Caco-2 (cell line): ENCODE results near the gene ERBB2. TPM values are rescaled to one million over a fixed set of nuclear protein-coding genes. Genes with fewer than 3 reads are reported as not detected.

ENCODE experiments used
- BruUV-seq: library from RNA; stranded (reverse); fragments of 400-500 nt; replicated peaks from 2 replicates; lab custom pipeline; 2021; lab: Mats Ljungman, UMichigan
- CTCF ChIA-PET: fragments of 300-600 bp; sonication (Branson Sonifier 250); formaldehyde crosslinking; loops from one replicate; lab custom pipeline; 2022; ENCODE audit warnings: antibody characterized with exemption; lab: Charles Lee
- POLR2A ChIA-PET: fragments of 300-600 bp; sonication (Branson Sonifier 250); formaldehyde crosslinking; loops from one replicate; lab custom pipeline; 2022; ENCODE audit warnings: antibody characterized with exemption; lab: Charles Lee
- DNase-seq, 2 experiments: peaks; one replicate each; pipeline versions ENCODE4 v3.0.0 to v3.0.0-alpha.2; 2020 to 2022
- H3K27me3 ChIP-seq: replicated peaks from 2 replicates; pipeline ENCODE4 v1.6.0; 2011; ENCODE audit warnings: low read length; ENCODE audit not compliant: control insufficient read depth, insufficient read depth
- H3K36me3 ChIP-seq: 2 replicates; pipeline ENCODE4 v1.5.1; 2011; ENCODE audit warnings: low read length; ENCODE audit not compliant: control insufficient read depth, insufficient read depth
- H3K4me1 ChIP-seq: fragments of 250-450 bp; sonication (Bioruptor Pico); 2 replicates; pipeline ENCODE4 v1.5.1; 2020; ENCODE audit warnings: mild to moderate bottlenecking
- H3K4me3 ChIP-seq: 2 replicates; pipeline ENCODE4 v1.5.1; 2011; ENCODE audit warnings: low read depth, mild to moderate bottlenecking, control low read depth, low read length
- H3K9me3 ChIP-seq: fragments of 250-450 bp; sonication (Bioruptor Pico); 2 replicates; pipeline ENCODE4 v1.5.1; 2020; ENCODE audit warnings: mild to moderate bottlenecking, moderate library complexity
- H3K27ac Mint-ChIP-seq: one replicate; pipeline ENCODE4 v1.8.0; 2022; ENCODE audit warnings: mixed read lengths; ENCODE audit not compliant: unreplicated experiment
- H3K27me3 Mint-ChIP-seq: one replicate; pipeline ENCODE4 v1.8.0; 2022; ENCODE audit warnings: mixed read lengths; ENCODE audit not compliant: insufficient read depth, unreplicated experiment
- H3K36me3 Mint-ChIP-seq: one replicate; pipeline ENCODE4 v1.8.0; 2022; ENCODE audit warnings: mild to moderate bottlenecking, mixed read lengths; ENCODE audit not compliant: insufficient read depth, unreplicated experiment
- H3K4me1 Mint-ChIP-seq: one replicate; pipeline ENCODE4 v1.8.0; 2022; ENCODE audit warnings: low read depth, mixed read lengths; ENCODE audit not compliant: unreplicated experiment
- H3K4me3 Mint-ChIP-seq: one replicate; pipeline ENCODE4 v1.8.0; 2022; ENCODE audit warnings: mild to moderate bottlenecking, moderate library complexity, mixed read lengths; ENCODE audit not compliant: unreplicated experiment
- H3K9me3 Mint-ChIP-seq: one replicate; pipeline ENCODE4 v1.8.0; 2022; ENCODE audit warnings: mixed read lengths; ENCODE audit not compliant: unreplicated experiment
- CTCF ChIP-seq, 2 experiments: fragments of 200-600 bp in 1 of 2; IDR thresholded peaks; 1 replicate in 1 of 2; 2 replicates in 1 of 2; pipeline versions ENCODE4 v1.5.1 to v1.8.0; 2011 to 2022; ENCODE audit warnings: antibody characterized with exemption in 1 of 2, control low read depth in 1 of 2, inconsistent platforms in 1 of 2, low read depth in 1 of 2, low read length in 1 of 2, mild to moderate bottlenecking in 1 of 2, moderate library complexity in 1 of 2; ENCODE audit not compliant: insufficient read depth in 1 of 2, severe bottlenecking in 1 of 2, unreplicated experiment in 1 of 2
- intact Hi-C: fragments of 100-400 bp; cut with micrococcal nuclease; formaldehyde crosslinking; loops from one replicate; pipeline ENCODE4 v1.10.0; 2022; ENCODE audit not compliant: unreplicated experiment
- total RNA-seq: library from RNA; stranded (reverse); gene quantifications from 2 replicates; pipeline ENCODE4 v1.2.3, GENCODE V29; 2022

The ERBB2 gene
- total RNA-seq, 1 experiment from 2014 or later, result 121 TPM

DNA sequence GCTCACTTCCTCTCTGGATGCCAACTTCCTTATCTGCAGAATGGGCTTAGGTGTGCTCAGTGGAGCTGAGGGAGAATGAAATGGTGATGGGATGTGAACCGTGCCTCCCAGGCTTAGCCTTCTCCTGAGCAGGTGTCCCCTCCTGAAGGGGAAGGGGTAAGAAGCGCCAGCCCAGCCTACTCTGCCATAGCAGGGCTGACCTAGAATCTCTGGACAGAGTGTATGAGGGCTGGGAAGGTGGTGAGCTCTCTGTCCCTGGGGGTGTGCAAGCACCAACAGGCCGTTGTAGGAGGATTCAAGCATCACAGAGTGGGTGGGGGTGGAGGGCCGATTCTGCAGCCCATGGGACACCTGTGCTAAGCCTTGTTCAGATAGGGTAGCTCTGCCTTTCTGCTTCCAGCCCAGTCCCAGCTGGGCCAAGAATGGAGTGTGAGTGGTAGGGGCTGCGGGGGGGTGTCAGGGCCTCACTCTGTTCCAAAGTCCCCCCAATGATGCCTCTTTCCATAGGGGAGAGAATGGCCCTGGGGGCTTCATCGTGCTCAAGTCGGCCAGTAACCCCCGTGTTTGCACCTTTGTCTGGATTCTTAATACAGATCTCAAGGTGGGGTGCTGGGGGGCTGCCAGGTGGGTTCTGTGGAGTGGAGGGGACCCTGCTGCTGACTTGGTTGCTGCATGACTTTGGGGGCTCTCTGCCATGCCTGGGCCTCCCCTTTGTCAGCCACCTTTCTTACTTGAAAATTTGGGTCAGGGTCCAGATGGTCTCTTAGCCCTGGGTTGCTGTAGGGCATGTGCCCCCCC lies 37.9 kb upstream of the ERBB2 start:
- Mint-ChIP-seq H3K36me3 (peaks cover 10% of the 10 kb centered on the region), H3K9me3 (no peaks in the 10 kb centered on the region), H3K4me1 (no peaks in the 10 kb centered on the region), H3K4me3 (no peak overlapping the region), H3K27me3 (no peaks in the 10 kb centered on the region), H3K27ac (no peak overlapping the region)
- peaks cover 2% of the 10 kb centered on the region; the same call in 1 of the 2 replicates for H3K4me1 ChIP-seq
- no peak for DNase-seq
- H3K27me3 ChIP-seq, result no peaks in the 10 kb centered on the region
- TF ChIP-seq CTCF (IDR thresholded peaks at IDR 0.05; ENCODE audit: insufficient read depth in 1 of 2, low read depth in 1 of 2, low read length in 1 of 2, severe bottlenecking in 1 of 2, unreplicated experiment in 1 of 2), result no peak
- H3K9me3 ChIP-seq, result no peaks in the 10 kb centered on the region
- ChIA-PET POLR2A (no interaction called here), CTCF (no interaction called here)
- H3K4me3 ChIP-seq, result no peak overlapping the region
- intact Hi-C loops, result no loop called here
- no peaks in the 10 kb centered on the region; the same call in none of the 2 replicates for H3K36me3 ChIP-seq
- no TSS peak for BruUV-seq

DNA sequence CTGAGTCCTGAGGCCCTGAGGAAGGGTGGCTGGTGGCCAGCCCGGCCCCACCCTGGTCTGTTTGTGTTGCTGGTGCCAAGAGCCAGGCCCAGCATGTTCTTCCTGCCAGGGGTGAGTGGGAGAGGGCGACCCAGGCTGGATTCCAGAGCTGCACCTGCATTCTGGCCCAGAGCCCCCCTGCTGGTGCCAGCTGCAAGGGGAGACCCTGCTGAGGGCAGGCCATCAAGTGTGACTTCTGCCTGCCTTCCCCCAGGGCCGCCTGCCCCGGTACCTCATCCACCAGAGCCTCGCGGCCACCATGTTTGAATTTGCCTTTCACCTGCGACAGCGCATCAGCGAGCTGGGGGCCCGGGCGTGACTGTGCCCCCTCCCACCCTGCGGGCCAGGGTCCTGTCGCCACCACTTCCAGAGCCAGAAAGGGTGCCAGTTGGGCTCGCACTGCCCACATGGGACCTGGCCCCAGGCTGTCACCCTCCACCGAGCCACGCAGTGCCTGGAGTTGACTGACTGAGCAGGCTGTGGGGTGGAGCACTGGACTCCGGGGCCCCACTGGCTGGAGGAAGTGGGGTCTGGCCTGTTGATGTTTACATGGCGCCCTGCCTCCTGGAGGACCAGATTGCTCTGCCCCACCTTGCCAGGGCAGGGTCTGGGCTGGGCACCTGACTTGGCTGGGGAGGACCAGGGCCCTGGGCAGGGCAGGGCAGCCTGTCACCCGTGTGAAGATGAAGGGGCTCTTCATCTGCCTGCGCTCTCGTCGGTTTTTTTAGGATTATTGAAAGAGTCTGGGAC lies 37.1 kb upstream of the ERBB2 start:
- Mint-ChIP-seq H3K4me3 (no peak overlapping the region), H3K9me3 (no peaks in the 10 kb centered on the region), H3K27me3 (no peaks in the 10 kb centered on the region), H3K4me1 (no peaks in the 10 kb centered on the region), H3K27ac (no peak overlapping the region), H3K36me3 (peaks cover 10% of the 10 kb centered on the region)
- Histone ChIP-seq H3K36me3 (no peaks in the 10 kb centered on the region; the same call in none of the 2 replicates), H3K27me3 (no peaks in the 10 kb centered on the region), H3K9me3 (no peaks in the 10 kb centered on the region), H3K4me3 (no peak overlapping the region), H3K4me1 (peaks cover 7% of the 10 kb centered on the region; the same call in 1 of the 2 replicates)
- no peak for TF ChIP-seq CTCF (IDR thresholded peaks at IDR 0.05; ENCODE audit: insufficient read depth in 1 of 2, low read depth in 1 of 2, low read length in 1 of 2, severe bottlenecking in 1 of 2, unreplicated experiment in 1 of 2)
- ChIA-PET POLR2A (no interaction called here), CTCF (interaction anchor here (0.5 to 1.4 kb wide), 2 partner anchors 8 to 9 kb away, joined by 3 to 5 read pairs; no protein-coding TSS in a partner anchor)
- intact Hi-C loops, result no loop called here
- DNase-seq, result no peak
- BruUV-seq, result TSS peak; percentile 65

- no peak overlapping the region for H3K4me3 Mint-ChIP-seq
- Histone ChIP-seq H3K9me3 (no peaks in the 10 kb centered on the region), H3K36me3 (no peaks in the 10 kb centered on the region; the same call in none of the 2 replicates), H3K27me3 (no peaks in the 10 kb centered on the region), H3K4me3 (no peak overlapping the region), H3K4me1 (peaks cover 7% of the 10 kb centered on the region; the same call in 1 of the 2 replicates)
- H3K27me3 Mint-ChIP-seq, result no peaks in the 10 kb centered on the region
- ChIA-PET CTCF (interaction anchor here (0.5 to 1.4 kb wide), 2 partner anchors 8 to 9 kb away, joined by 3 to 5 read pairs; no protein-coding TSS in a partner anchor), POLR2A (no interaction called here)
- peaks cover under 1% of the 10 kb centered on the region for H3K4me1 Mint-ChIP-seq
- H3K9me3 Mint-ChIP-seq, result no peaks in the 10 kb centered on the region
- peaks cover 10% of the 10 kb centered on the region for H3K36me3 Mint-ChIP-seq
- BruUV-seq, result no TSS peak
- no peak overlapping the region for H3K27ac Mint-ChIP-seq
- no peak for DNase-seq
- intact Hi-C loops, result no loop called here
- no peak for TF ChIP-seq CTCF (IDR thresholded peaks at IDR 0.05; ENCODE audit: insufficient read depth in 1 of 2, low read depth in 1 of 2, low read length in 1 of 2, severe bottlenecking in 1 of 2, unreplicated experiment in 1 of 2)
These were observed 36.5 kb upstream of the ERBB2 start for GRCh38 chr17:39663340-39663687.
